Upper lobe of right lung (tissue), 1 donor: ENCODE results near the gene RING1. TPM values are rescaled to one million over a fixed set of nuclear protein-coding genes. Genes with fewer than 3 reads are reported as not detected.

ENCODE experiments used
- ATAC-seq: fragments of 200-7000 bp; cut with Tn5 transposase; one replicate; pipeline ENCODE4 v1.9.1; 2020; ENCODE audit warnings: mild to moderate bottlenecking, moderate library complexity
- DNase-seq: peaks from one replicate; pipeline ENCODE4 v3.0.0-alpha.2; 2020
- H3K27ac ChIP-seq: fragments of 200-600 bp; one replicate; pipeline ENCODE4 v1.8.0; 2022
- H3K27me3 ChIP-seq: fragments of 200-600 bp; one replicate; pipeline ENCODE4 v1.8.0; 2022; ENCODE audit warnings: mild to moderate bottlenecking
- H3K36me3 ChIP-seq: fragments of 200-600 bp; one replicate; pipeline ENCODE4 v1.8.0; 2022
- H3K4me1 ChIP-seq: fragments of 200-600 bp; one replicate; pipeline ENCODE4 v1.8.0; 2022
- H3K4me3 ChIP-seq: fragments of 200-600 bp; one replicate; pipeline ENCODE4 v1.8.0; 2022; ENCODE audit warnings: mild to moderate bottlenecking
- H3K9me3 ChIP-seq: fragments of 200-600 bp; one replicate; pipeline ENCODE4 v1.8.0; 2022
- CTCF ChIP-seq: fragments of 200-600 bp; IDR thresholded peaks from one replicate; pipeline ENCODE4 v1.8.0; 2022; ENCODE audit warnings: antibody characterized with exemption
- intact Hi-C: fragments of 100-400 bp; cut with DNase I; formaldehyde crosslinking; loops from one replicate; pipeline ENCODE4 v1.11.0; 2022
- total RNA-seq: library from RNA; stranded (reverse); fragmentation: NEBNext Ultra II Directional; extraction: Animal tissue kit (Norgen Biotek cat#: 25700); gene quantifications from one replicate; pipeline ENCODE4 v1.2.1, GENCODE V29; 2021
- donor health status: DM: no; HTN: yes; CAD: no; lungs with severe emphysema.

The RING1 gene
- total RNA-seq, 1 donor from 2014 or later = 42.0 TPM

DNA sequence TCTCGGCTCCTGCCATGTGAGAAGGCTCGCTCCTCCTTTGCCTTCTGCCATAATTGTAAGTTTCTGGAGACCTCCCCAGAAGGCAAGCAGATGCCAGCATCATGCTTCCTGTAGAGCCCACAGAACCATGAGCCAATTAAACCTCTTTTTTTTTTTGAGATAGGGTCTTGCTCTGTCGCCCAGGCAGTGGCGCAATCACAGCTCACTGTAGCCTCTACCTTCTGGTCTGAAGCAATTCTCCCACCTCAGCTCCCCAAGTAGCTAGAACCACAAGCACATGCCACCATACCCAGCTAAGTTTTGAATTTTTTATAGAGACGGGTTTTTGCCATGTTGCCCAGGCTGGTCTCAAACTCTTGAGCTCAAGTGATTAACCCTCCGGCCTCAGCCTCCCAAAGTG lies 28.6 kb downstream of the RING1 start:
- intact Hi-C loops = no loop called here
- DNase-seq (no peak), ATAC-seq (no peak)

DNA sequence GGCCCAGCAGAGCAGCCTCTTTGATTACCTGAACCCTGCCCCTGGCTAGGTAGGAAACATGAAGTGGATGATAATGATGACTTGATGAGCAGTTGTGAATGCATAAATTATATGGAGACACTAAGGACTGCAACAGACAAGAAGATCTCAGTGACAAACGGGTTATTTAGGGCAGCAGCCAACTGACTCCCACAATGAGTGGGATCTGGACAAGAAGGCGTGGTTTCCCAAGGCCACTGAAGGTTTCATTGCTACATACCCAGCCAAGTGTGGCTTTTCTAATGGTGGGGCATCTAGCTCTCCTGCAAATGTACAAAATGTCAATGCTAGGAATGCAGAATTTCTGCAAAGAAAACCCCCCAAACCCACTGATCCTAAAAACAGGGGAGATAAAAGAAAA lies 29.4 kb downstream of the RING1 start:
- DNase-seq = no peak
- no peaks in the 10 kb centered on the region for H3K4me1 ChIP-seq
- intact Hi-C loops = no loop called here
- no peaks in the 10 kb centered on the region for H3K36me3 ChIP-seq
- H3K4me3 ChIP-seq = no peak overlapping the region
- H3K27me3 ChIP-seq = peaks cover 23% of the 10 kb centered on the region
- no peak for ATAC-seq
- no peak for TF ChIP-seq CTCF
- no peaks in the 10 kb centered on the region for H3K9me3 ChIP-seq
- no peak overlapping the region for H3K27ac ChIP-seq

More for the DNA sequence above, 28.6 kb downstream of the RING1 start:
- no peak overlapping the region for H3K4me3 ChIP-seq
- H3K27ac ChIP-seq = no peak overlapping the region
- H3K27me3 ChIP-seq = peaks cover 23% of the 10 kb centered on the region
- no peaks in the 10 kb centered on the region for H3K9me3 ChIP-seq
- no peaks in the 10 kb centered on the region for H3K36me3 ChIP-seq
- H3K4me1 ChIP-seq = no peaks in the 10 kb centered on the region
- no peak for TF ChIP-seq CTCF

GRCh38 chr6:33241968-33242367 lies 33.7 kb downstream of the RING1 start:
- DNase-seq (no peak), ATAC-seq (no peak)
- Histone ChIP-seq H3K27ac (no peak overlapping the region), H3K36me3 (no peaks in the 10 kb centered on the region), H3K27me3 (no peaks in the 10 kb centered on the region), H3K4me1 (no peaks in the 10 kb centered on the region), H3K4me3 (no peak overlapping the region), H3K9me3 (no peaks in the 10 kb centered on the region)
- intact Hi-C loops = loop anchor here (10.0 kb wide), 3 partner anchors 77 to 227 kb away; no protein-coding TSS in a partner anchor
- TF ChIP-seq CTCF = no peak

DNA sequence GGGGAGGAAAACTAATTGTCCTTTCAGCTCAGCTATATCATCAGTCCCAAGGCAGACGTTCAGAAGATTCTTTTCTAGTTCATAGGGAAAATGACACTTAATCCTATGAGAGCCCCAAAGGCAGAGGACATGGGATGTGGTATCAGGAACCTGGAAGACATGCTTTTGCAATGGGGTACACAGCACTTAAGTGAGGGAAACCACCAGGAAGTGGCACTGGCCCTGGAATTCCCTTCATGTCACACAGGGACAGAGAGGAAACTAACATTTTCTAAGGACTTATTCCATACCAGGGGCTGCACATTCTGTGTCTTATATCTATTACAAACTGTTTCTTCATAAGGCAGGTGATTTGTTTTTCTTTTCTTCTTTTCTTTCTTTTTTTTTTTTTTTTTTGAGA lies 35.2 kb downstream of the RING1 start:
- Histone ChIP-seq H3K4me1 (peaks cover 4% of the 10 kb centered on the region), H3K27ac (no peak overlapping the region), H3K36me3 (no peaks in the 10 kb centered on the region), H3K4me3 (no peak overlapping the region), H3K9me3 (no peaks in the 10 kb centered on the region), H3K27me3 (no peaks in the 10 kb centered on the region)
- ATAC-seq (no peak), DNase-seq (no peak)
- intact Hi-C loops = loop anchor here (10.0 kb wide), 3 partner anchors 79 to 229 kb away; no protein-coding TSS in a partner anchor
- no peak for TF ChIP-seq CTCF

- Histone ChIP-seq H3K27ac (peak overlapping the region; percentile 81), H3K4me3 (peak overlapping the region; percentile 59), H3K9me3 (no peaks in the 10 kb centered on the region), H3K4me1 (peaks cover 21% of the 10 kb centered on the region), H3K36me3 (peaks cover 18% of the 10 kb centered on the region), H3K27me3 (no peaks in the 10 kb centered on the region)
- ATAC-seq (peak; percentile 85), DNase-seq (peak; percentile 91)
- intact Hi-C loops = loop anchor here (10.0 kb wide), 3 partner anchors 83 to 233 kb away; no protein-coding TSS in a partner anchor
- TF ChIP-seq CTCF = peak; percentile 99
Measured at GRCh38 chr6:33247977-33248642, 39.8 kb downstream of the RING1 start.
